Left renal pelvis (tissue), 4 donors: Measurements from ENCODE around the gene TRUB1. TPM values are rescaled to one million over a fixed set of nuclear protein-coding genes. Genes with fewer than 3 reads are reported as not detected.
"Not testable (repeated sequence)": the region's sequence is repeated elsewhere in the genome, so short reads cannot be mapped to it uniquely, and the experiment has no call there.

Experiments used
- DNase-seq, 4 donors: peaks; one replicate each; pipeline ENCODE4 v3.0.0-alpha.2; 2013; ENCODE audit warnings: low read depth in 4 of 4, low spot score in 3 of 4
- polyA plus RNA-seq, 4 donors: library from polyadenylated mRNA; unstranded; fragments of 120-200 nt; gene quantifications; one replicate each; pipeline ENCODE4 v1.2.1, GENCODE V29; 2013; ENCODE audit not compliant: insufficient read length in 4 of 4

TRUB1 gene
- polyA plus RNA-seq: 10 to 100 TPM; 28.0 to 49.3 (median 35.7) TPM

GRCh38 chr10:114937962-114938855, at the start of gene TRUB1:
Gene TRUB1 (plus strand): TSS chr10:114938195. CDS start chr10:114938254, 59 bp downstream.
- DNase-seq: peak; percentile 88 to 97 (median 89)

GRCh38 chr10:114893251-114893650, 44.7 kb upstream of the TRUB1 start:
- DNase-seq: no peak

GRCh38 chr10:114894911-114895310, 43.1 kb upstream of the TRUB1 start:
- DNase-seq: no peak

GRCh38 chr10:114897011-114897410, 41.0 kb upstream of the TRUB1 start:
- DNase-seq: not testable (repeated sequence)

GRCh38 chr10:114897593-114897992, 40.4 kb upstream of the TRUB1 start:
- no peak for DNase-seq

- no peak for DNase-seq
These were observed 38.0 kb upstream of the TRUB1 start for GRCh38 chr10:114899982-114900381.

- DNase-seq: no peak
These were observed 37.3 kb upstream of the TRUB1 start for GRCh38 chr10:114900658-114901057.

- DNase-seq: no peak
These were observed 35.8 kb upstream of the TRUB1 start for GRCh38 chr10:114902151-114902550.

- no peak for DNase-seq
These were observed 32.5 kb upstream of the TRUB1 start for GRCh38 chr10:114905450-114905849.

GRCh38 chr10:114906981-114907380, 31.0 kb upstream of the TRUB1 start:
- no peak for DNase-seq

- DNase-seq: no peak
These were observed 29.1 kb upstream of the TRUB1 start for GRCh38 chr10:114908896-114909295.

GRCh38 chr10:114911052-114911711, 26.8 kb upstream of the TRUB1 start:
- DNase-seq: no peak

GRCh38 chr10:114911801-114912469, 26.1 kb upstream of the TRUB1 start:
- no peak for DNase-seq

GRCh38 chr10:114912470-114912859, 25.5 kb upstream of the TRUB1 start:
- no peak for DNase-seq

GRCh38 chr10:114914560-114914959, 23.4 kb upstream of the TRUB1 start:
- no peak for DNase-seq

- no peak for DNase-seq
These were observed 22.7 kb upstream of the TRUB1 start for GRCh38 chr10:114915294-114915693.

GRCh38 chr10:114916653-114917052, 21.3 kb upstream of the TRUB1 start:
- no peak for DNase-seq

GRCh38 chr10:114917459-114917858, 20.5 kb upstream of the TRUB1 start:
- DNase-seq: no peak

- no peak for DNase-seq
These were observed 19.9 kb upstream of the TRUB1 start for GRCh38 chr10:114917927-114918672.

- no peak for DNase-seq
These were observed 17.5 kb upstream of the TRUB1 start for GRCh38 chr10:114920459-114920858.

GRCh38 chr10:114922003-114922402, 16.0 kb upstream of the TRUB1 start:
- no peak for DNase-seq
